Measurements from ENCODE around the gene COL15A1.

The COL15A1 gene

DNA sequence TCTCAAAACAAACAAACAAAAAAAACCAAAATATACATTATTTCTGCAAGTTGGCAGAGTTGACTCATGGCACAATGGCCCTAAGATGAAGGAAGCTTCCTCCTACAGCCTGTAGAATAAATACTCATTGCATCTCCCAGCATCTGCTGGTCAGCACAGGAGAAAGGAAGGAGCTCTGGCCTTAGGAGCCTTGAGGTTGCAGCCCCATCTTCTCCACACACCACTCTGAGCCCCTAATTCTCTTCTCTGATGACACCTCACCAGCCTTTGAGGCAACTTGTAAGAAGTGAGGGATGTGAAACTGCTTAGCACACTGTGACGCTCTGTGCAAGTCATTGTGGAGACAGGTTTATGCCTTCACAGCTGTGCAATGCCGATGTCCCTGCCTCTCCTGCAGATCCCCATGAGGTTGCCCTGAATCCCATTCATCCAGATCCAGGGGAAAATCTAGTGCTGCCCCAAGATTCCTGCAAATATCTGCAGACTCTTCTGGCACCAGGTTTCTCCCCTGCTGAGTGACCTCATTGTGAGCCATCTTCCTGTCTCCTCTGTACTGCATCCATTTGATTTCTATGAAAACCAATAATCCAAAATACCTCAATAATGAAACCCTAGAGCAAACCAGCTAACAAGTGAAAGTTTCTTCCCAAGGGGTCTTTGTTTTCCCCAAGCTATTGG lies 95.9 kb downstream of the COL15A1 start:
- POLR2A ChIA-PET = interaction anchor here (1.3 kb wide), 1 partner anchor 12 kb away, joined by 3 read pairs; no protein-coding TSS in a partner anchor
- CTCF ChIA-PET = no interaction called here

DNA sequence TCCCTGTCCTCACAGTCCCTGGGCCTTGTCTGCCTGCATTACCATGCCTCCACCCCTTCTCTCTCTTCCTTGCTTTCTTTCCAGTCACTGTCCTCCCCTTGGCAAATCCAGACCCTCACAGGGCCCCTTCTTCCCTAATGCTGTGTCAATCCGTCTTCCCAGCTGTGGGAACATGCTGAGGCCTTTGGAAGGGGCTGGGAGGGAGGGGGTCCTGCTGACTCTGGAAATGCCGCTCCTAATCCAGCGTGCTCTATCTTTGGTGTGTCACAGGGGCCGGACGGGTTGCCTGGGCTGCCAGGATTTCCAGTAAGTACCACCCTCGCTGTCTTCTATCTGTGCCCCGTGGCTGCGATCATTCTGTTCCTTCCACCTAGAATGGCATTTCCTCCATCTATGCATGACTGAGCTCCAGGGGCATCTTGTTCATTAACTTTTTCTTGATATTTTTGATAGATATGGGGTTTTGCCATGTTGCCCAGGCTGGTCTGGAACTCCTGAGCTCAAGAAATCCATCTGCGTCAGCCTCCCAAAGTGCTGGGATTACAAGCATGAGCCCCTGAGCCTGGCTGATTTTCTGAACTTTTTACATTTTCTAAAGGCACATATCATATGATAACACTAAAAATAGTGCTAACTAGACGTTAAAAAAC lies 96.7 kb downstream of the COL15A1 start:
- no peak for DNase-seq (ENCODE audit: extremely low spot score)
- CTCF ChIA-PET = no interaction called here
- POLR2A ChIA-PET = interaction anchor here (1.3 kb wide), 1 partner anchor 11 kb away, joined by 3 read pairs; no protein-coding TSS in a partner anchor
- TF ChIP-seq FOXK2 (IDR thresholded peaks at IDR 0.05) = no peak
- no peak for TF ChIP-seq FOXM1 (IDR thresholded peaks at IDR 0.05; ENCODE audit: borderline replicate concordance)

More for the DNA sequence above, 95.9 kb downstream of the COL15A1 start:
- DNase-seq (ENCODE audit: extremely low spot score) = no peak
- TF ChIP-seq L3MBTL2 (conservative IDR thresholded peaks at IDR 0.05) (no peak), CTBP1 (IDR thresholded peaks at IDR 0.05; ENCODE audit: borderline replicate concordance) (no peak), SUZ12 (IDR thresholded peaks at IDR 0.05) (no peak), SP1 (IDR thresholded peaks at IDR 0.05) (no peak), BHLHE40 (IDR thresholded peaks at IDR 0.05; ENCODE audit: borderline replicate concordance) (no peak), FOXA1 (IDR thresholded peaks at IDR 0.05) (no peak), ELF4 (IDR thresholded peaks at IDR 0.05) (no peak), HDGF (IDR thresholded peaks at IDR 0.05; ENCODE audit: borderline replicate concordance) (no peak), TARDBP (IDR thresholded peaks at IDR 0.05) (no peak), ZNF384 (IDR thresholded peaks at IDR 0.05) (no peak), FOXK2 (IDR thresholded peaks at IDR 0.05) (no peak), ARNT (IDR thresholded peaks at IDR 0.05) (no peak), FOXM1 (IDR thresholded peaks at IDR 0.05; ENCODE audit: borderline replicate concordance) (no peak), LEF1 (IDR thresholded peaks at IDR 0.05; ENCODE audit: borderline replicate concordance) (no peak), NFRKB (IDR thresholded peaks at IDR 0.05) (no peak)
- TF ChIP-seq, protein P1, sequence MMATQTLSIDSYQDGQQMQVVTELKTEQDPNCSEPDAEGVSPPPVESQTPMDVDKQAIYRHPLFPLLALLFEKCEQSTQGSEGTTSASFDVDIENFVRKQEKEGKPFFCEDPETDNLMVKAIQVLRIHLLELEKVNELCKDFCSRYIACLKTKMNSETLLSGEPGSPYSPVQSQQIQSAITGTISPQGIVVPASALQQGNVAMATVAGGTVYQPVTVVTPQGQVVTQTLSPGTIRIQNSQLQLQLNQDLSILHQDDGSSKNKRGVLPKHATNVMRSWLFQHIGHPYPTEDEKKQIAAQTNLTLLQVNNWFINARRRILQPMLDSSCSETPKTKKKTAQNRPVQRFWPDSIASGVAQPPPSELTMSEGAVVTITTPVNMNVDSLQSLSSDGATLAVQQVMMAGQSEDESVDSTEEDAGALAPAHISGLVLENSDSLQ (IDR thresholded peaks at IDR 0.05) = no peak

DNA sequence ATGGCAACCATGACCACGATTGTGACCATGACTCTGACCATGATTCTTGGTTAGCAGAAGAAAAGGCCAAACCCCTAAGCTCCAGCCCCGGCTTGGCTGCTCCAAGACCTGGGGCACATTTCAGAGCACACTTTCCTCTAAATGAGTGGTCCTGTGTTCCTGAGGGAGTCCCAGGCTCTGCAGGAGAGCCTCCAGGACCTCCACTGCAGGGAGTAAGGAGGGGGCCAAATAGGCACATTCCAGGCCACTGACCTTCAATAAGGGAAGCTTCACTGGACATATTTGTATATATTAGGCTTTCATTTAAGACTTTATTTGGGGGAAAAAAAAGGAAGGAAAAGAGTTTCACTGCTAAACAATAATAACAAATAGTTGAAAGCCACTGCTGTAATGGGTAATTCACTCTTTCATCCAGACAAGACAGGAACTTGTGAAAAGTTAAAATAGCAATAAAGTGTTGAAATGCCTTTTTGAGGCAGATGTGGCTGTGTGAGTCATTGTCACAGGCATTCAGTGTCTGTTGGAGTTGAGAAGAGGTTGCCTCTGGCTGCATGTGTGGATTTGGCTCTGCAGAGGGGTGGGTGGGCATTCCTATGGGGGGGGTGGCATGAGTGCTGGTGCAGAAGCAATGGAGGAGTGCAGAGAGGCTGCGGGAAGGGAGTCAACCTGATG lies 97.3 kb downstream of the COL15A1 start:
- POLR2A ChIA-PET = interaction anchor here (1.3 kb wide), 1 partner anchor 10 kb away, joined by 3 read pairs; no protein-coding TSS in a partner anchor
- TF ChIP-seq FOXM1 (IDR thresholded peaks at IDR 0.05; ENCODE audit: borderline replicate concordance) (no peak), TARDBP (IDR thresholded peaks at IDR 0.05) (no peak), SUZ12 (IDR thresholded peaks at IDR 0.05) (no peak)
- DNase-seq (ENCODE audit: extremely low spot score) = no peak
- CTCF ChIA-PET = no interaction called here

DNA sequence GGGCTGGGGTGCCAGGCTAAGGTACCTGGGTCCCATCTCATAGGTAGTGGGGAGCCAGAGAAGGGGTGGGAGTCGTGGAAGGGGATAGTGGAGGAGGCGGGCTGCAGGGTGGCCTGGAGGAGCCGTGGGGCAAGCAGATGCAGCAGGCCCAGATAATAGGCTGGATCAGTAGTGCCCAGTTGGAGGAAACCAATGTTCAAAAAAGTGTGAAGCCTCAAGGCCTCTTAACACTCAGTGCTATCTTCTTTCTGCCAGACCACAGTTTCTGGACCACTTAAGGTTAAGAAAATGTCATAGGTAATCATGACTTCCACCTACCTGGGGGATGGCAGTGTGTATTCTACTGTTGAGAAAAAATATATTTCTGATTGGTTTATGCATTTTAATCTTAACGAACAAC lies 97.9 kb downstream of the COL15A1 start:
- no peak for TF ChIP-seq ZNF384 (IDR thresholded peaks at IDR 0.05)
- no peak for TF ChIP-seq ARNT (IDR thresholded peaks at IDR 0.05)
- TF ChIP-seq, protein P1 (IDR thresholded peaks at IDR 0.05) = no peak
- no peak for TF ChIP-seq L3MBTL2 (conservative IDR thresholded peaks at IDR 0.05)
- no peak for TF ChIP-seq ELF4 (IDR thresholded peaks at IDR 0.05)
- TF ChIP-seq FOXK2 (IDR thresholded peaks at IDR 0.05) = no peak
- TF ChIP-seq SUZ12 (IDR thresholded peaks at IDR 0.05) = no peak
- ChIA-PET CTCF (no interaction called here), POLR2A (no interaction called here)
- no peak for DNase-seq (ENCODE audit: extremely low spot score)

DNA sequence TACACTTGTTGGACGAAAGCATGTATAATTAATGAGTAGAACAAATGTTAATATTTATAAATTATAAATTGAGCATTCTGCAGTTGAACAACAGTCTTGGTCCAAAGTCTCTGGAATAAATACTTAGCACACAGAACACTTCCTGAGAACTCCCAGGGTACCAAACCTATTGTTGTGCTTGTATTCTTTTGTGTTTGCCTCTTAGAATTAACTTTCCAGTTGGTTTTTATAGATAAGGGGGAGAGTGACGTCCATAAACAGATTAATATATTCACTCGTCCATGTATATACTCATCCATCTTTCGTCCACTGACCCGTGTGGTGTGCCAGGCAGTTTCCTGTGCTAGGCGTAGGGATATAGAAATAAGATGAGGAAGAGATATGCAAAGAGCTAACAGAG lies 98.9 kb downstream of the COL15A1 start:
- no peak for DNase-seq (ENCODE audit: extremely low spot score)
- TF ChIP-seq L3MBTL2 (conservative IDR thresholded peaks at IDR 0.05) = no peak
- TF ChIP-seq TARDBP (IDR thresholded peaks at IDR 0.05) = no peak
- no peak for TF ChIP-seq SP1 (IDR thresholded peaks at IDR 0.05)
- no peak for TF ChIP-seq SUZ12 (IDR thresholded peaks at IDR 0.05)
- TF ChIP-seq FOXK2 (IDR thresholded peaks at IDR 0.05) = no peak
- TF ChIP-seq HDGF (IDR thresholded peaks at IDR 0.05; ENCODE audit: borderline replicate concordance) = no peak
- TF ChIP-seq ARNT (IDR thresholded peaks at IDR 0.05) = no peak
- no peak for TF ChIP-seq FOXM1 (IDR thresholded peaks at IDR 0.05; ENCODE audit: borderline replicate concordance)
- TF ChIP-seq FOXA1 (IDR thresholded peaks at IDR 0.05) = no peak
- TF ChIP-seq BHLHE40 (IDR thresholded peaks at IDR 0.05; ENCODE audit: borderline replicate concordance) = no peak
- no peak for TF ChIP-seq NFRKB (IDR thresholded peaks at IDR 0.05)
- no peak for TF ChIP-seq ZNF384 (IDR thresholded peaks at IDR 0.05)
- no peak for TF ChIP-seq CTBP1 (IDR thresholded peaks at IDR 0.05; ENCODE audit: borderline replicate concordance)
- TF ChIP-seq ELF4 (IDR thresholded peaks at IDR 0.05) = no peak
- ChIA-PET CTCF (no interaction called here), POLR2A (no interaction called here)

DNA sequence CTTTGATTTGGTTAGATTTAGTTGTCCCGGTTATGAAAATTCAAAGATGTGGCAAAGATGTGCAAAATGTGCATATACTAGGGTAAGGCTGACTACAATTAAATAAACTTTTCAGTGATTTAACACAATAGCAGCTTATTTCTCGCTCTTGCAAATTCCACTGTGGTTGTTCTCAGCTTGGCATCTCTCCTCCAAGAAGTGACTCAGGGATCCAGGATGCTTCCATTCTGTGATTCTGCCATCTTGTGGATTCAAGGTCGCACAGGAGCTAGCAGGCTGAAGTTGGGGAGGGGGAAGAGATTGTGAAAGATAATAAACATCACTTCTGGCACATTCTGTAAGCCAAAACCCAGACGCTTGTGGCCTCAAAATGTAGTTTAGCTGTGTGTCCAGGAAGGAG lies 101.1 kb downstream of the COL15A1 start:
- CTCF ChIA-PET = no interaction called here
- TF ChIP-seq LEF1 (IDR thresholded peaks at IDR 0.05; ENCODE audit: borderline replicate concordance) (no peak), CTBP1 (IDR thresholded peaks at IDR 0.05; ENCODE audit: borderline replicate concordance) (no peak), FOXK2 (IDR thresholded peaks at IDR 0.05) (no peak)
- POLR2A ChIA-PET = no interaction called here
- DNase-seq (ENCODE audit: extremely low spot score) = no peak

DNA sequence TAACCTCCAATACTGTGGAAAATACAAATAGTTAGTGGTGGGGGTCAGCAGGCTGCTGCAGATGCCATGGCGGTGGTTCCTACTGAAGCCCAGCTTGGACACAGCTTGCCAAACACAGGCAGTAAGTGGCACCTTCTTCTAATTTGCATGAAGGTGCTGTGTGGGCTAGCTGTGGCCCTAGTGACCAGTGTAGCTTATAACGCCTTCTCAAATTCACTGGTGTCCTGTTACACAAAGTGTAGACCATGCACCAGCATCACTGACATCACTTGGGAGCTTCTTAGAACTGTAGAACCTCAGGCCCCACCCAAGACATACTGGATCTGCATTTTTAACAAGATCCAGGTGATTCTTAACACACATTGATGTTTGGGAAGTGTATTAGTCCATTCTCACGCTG lies 102.4 kb downstream of the COL15A1 start:
- no peak for TF ChIP-seq BHLHE40 (IDR thresholded peaks at IDR 0.05; ENCODE audit: borderline replicate concordance)
- TF ChIP-seq, protein P1 (IDR thresholded peaks at IDR 0.05) = no peak
- no peak for TF ChIP-seq FOXA1 (IDR thresholded peaks at IDR 0.05)
- TF ChIP-seq L3MBTL2 (conservative IDR thresholded peaks at IDR 0.05) = no peak
- TF ChIP-seq NFRKB (IDR thresholded peaks at IDR 0.05) = no peak
- no peak for TF ChIP-seq HDGF (IDR thresholded peaks at IDR 0.05; ENCODE audit: borderline replicate concordance)
- TF ChIP-seq FOXK2 (IDR thresholded peaks at IDR 0.05) = no peak
- no peak for TF ChIP-seq CTBP1 (IDR thresholded peaks at IDR 0.05; ENCODE audit: borderline replicate concordance)
- TF ChIP-seq ZNF384 (IDR thresholded peaks at IDR 0.05) = no peak
- no peak for TF ChIP-seq ELF4 (IDR thresholded peaks at IDR 0.05)
- no peak for TF ChIP-seq TARDBP (IDR thresholded peaks at IDR 0.05)
- ChIA-PET CTCF (no interaction called here), POLR2A (no interaction called here)
- no peak for DNase-seq (ENCODE audit: extremely low spot score)
